Measurements from ENCODE around the gene PRKAR1B. TPM values are rescaled to one million over a fixed set of nuclear protein-coding genes. Genes with fewer than 3 reads are reported as not detected.

Gene PRKAR1B
- total RNA-seq, 1 donor from 2014 or later = 11.8 TPM

GRCh38 chr7:674454-675410, 52.3 kb downstream of the PRKAR1B start:
- H3K9ac ChIP-seq = no peak overlapping the region
- no peaks in the 10 kb centered on the region for H4K20me1 ChIP-seq (ENCODE audit: low read depth)
- H3F3A ChIP-seq (ENCODE audit: low read depth) = no peaks in the 10 kb centered on the region
- no peak for DNase-seq (ENCODE audit: low spot score)
- H3K9me3 Mint-ChIP-seq = peaks cover 2% of the 10 kb centered on the region
- H3K36me3 ChIP-seq = no peaks in the 10 kb centered on the region
- H3K4me1 Mint-ChIP-seq = no peaks in the 10 kb centered on the region
- H3K27me3 Mint-ChIP-seq (ENCODE audit: insufficient read depth, low read depth) = peaks cover 5% of the 10 kb centered on the region
- peaks cover 13% of the 10 kb centered on the region for H3K36me3 Mint-ChIP-seq
- no peak overlapping the region for H3K4me2 ChIP-seq
- no peak overlapping the region for H3K4me3 Mint-ChIP-seq
- H2AFZ ChIP-seq (replicated peaks) = no peak overlapping the region
- TF ChIP-seq EZH2 (IDR thresholded peaks at IDR 0.05) (no peak), EZH2phosphoT487 (IDR thresholded peaks at IDR 0.05) (no peak), CTCF (IDR thresholded peaks at IDR 0.05) (no peak)
- H3K27me3 ChIP-seq = no peaks in the 10 kb centered on the region
- no peaks in the 10 kb centered on the region for H3K9me3 ChIP-seq (ENCODE audit: low read depth)
- no peak overlapping the region for H3K27ac ChIP-seq
- no peak overlapping the region for H3K4me3 ChIP-seq
- no peaks in the 10 kb centered on the region for H3K79me2 ChIP-seq (ENCODE audit: low read depth)
- H3K27ac Mint-ChIP-seq = no peak overlapping the region
- no peaks in the 10 kb centered on the region for H3K4me1 ChIP-seq

GRCh38 chr7:673681-674453, 53.2 kb downstream of the PRKAR1B start:
- Mint-ChIP-seq H3K36me3 (peaks cover 6% of the 10 kb centered on the region), H3K27me3 (ENCODE audit: insufficient read depth, low read depth) (peaks cover 5% of the 10 kb centered on the region), H3K9me3 (peaks cover 2% of the 10 kb centered on the region), H3K4me1 (no peaks in the 10 kb centered on the region), H3K27ac (no peak overlapping the region), H3K4me3 (no peak overlapping the region)
- no peak for TF ChIP-seq EZH2phosphoT487 (IDR thresholded peaks at IDR 0.05)
- TF ChIP-seq CTCF (IDR thresholded peaks at IDR 0.05) = no peak
- no peak for TF ChIP-seq EZH2 (IDR thresholded peaks at IDR 0.05)
- H3K9ac ChIP-seq = no peak overlapping the region
- H3K27ac ChIP-seq = no peak overlapping the region
- H3K9me3 ChIP-seq (ENCODE audit: low read depth) = no peaks in the 10 kb centered on the region
- no peak overlapping the region for H3K4me2 ChIP-seq
- H3K4me3 ChIP-seq = no peak overlapping the region
- no peaks in the 10 kb centered on the region for H3K36me3 ChIP-seq
- no peaks in the 10 kb centered on the region for H3K27me3 ChIP-seq
- no peak overlapping the region for H2AFZ ChIP-seq (replicated peaks)
- H4K20me1 ChIP-seq (ENCODE audit: low read depth) = no peaks in the 10 kb centered on the region
- no peak for DNase-seq (ENCODE audit: low spot score)
- H3F3A ChIP-seq (ENCODE audit: low read depth) = no peaks in the 10 kb centered on the region
- no peaks in the 10 kb centered on the region for H3K4me1 ChIP-seq
- H3K79me2 ChIP-seq (ENCODE audit: low read depth) = no peaks in the 10 kb centered on the region

GRCh38 chr7:672891-673290, 54.2 kb downstream of the PRKAR1B start:
- DNase-seq (ENCODE audit: low spot score) = no peak
- H3F3A ChIP-seq (ENCODE audit: low read depth) = no peaks in the 10 kb centered on the region
- Mint-ChIP-seq H3K4me3 (no peak overlapping the region), H3K9me3 (peaks cover 2% of the 10 kb centered on the region), H3K27me3 (ENCODE audit: insufficient read depth, low read depth) (peaks cover 3% of the 10 kb centered on the region), H3K27ac (no peak overlapping the region), H3K4me1 (no peaks in the 10 kb centered on the region), H3K36me3 (peaks cover 6% of the 10 kb centered on the region)
- no peak overlapping the region for H3K9ac ChIP-seq
- H2AFZ ChIP-seq (replicated peaks) = no peak overlapping the region
- H3K4me2 ChIP-seq = no peak overlapping the region
- H3K4me3 ChIP-seq = no peak overlapping the region
- H3K27ac ChIP-seq = no peak overlapping the region
- H3K27me3 ChIP-seq = no peaks in the 10 kb centered on the region
- H3K36me3 ChIP-seq = no peaks in the 10 kb centered on the region
- no peaks in the 10 kb centered on the region for H3K79me2 ChIP-seq (ENCODE audit: low read depth)
- H3K4me1 ChIP-seq = no peaks in the 10 kb centered on the region
- TF ChIP-seq CTCF (IDR thresholded peaks at IDR 0.05) (no peak), EZH2 (IDR thresholded peaks at IDR 0.05) (no peak), EZH2phosphoT487 (IDR thresholded peaks at IDR 0.05) (no peak)
- H3K9me3 ChIP-seq (ENCODE audit: low read depth) = no peaks in the 10 kb centered on the region
- no peaks in the 10 kb centered on the region for H4K20me1 ChIP-seq (ENCODE audit: low read depth)
